ENCODE measurements around the gene SESN1. TPM values are rescaled to one million over a fixed set of nuclear protein-coding genes. Genes with fewer than 3 reads are reported as not detected.

The SESN1 gene
- polyA plus RNA-seq, 3 donors, result 1.8 to 21.0 (median 3.1) TPM

DNA sequence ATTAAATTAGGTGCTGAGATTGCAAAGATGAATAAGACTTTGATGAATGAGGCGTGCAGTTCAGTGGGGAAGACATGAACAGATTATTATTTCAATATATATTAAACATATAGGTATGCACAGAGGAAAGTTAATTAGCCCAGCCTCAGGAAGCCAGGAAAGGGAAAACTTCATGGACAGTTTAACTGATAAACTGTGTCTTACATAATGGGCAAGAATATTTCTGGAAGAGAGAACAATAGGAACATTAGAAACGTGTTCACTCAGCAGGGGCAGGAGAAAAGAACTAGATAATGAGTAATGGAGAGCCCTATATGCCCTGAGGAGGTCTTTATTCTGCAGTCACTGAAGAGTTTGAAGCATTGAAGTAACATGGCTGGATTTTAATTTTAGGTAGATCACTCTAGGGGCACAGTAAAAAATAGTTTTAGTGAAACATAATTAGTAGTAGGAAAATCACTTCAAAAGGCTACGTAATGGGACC, 24.3 kb upstream of the SESN1 start:
- Histone ChIP-seq H4K20me1 (ENCODE audit: insufficient read depth, low read length) (no peaks in the 10 kb centered on the region), H3K9ac (ENCODE audit: insufficient read depth, low read length, poor library complexity, severe bottlenecking) (no peak overlapping the region), H3K79me2 (ENCODE audit: insufficient read depth, low read length) (peaks cover 32% of the 10 kb centered on the region), H3K9me3 (replicated peaks in 1 of 2; ENCODE audit: control insufficient read depth in 1 of 2, insufficient read depth in 1 of 2, low read length in 2 of 2) (no peaks in the 10 kb centered on the region), H3K27me3 (ENCODE audit: control insufficient read depth in 2 of 2, insufficient read depth in 2 of 2, low read length in 2 of 2) (no peaks in the 10 kb centered on the region), H3K4me3 (replicated peaks in 1 of 3; ENCODE audit: low read depth in 2 of 3, low read length in 3 of 3) (no peak overlapping the region), H3K4me1 (ENCODE audit: control insufficient read depth in 1 of 2, insufficient read depth in 2 of 2, low read length in 2 of 2) (peaks cover 16 to 28% of the 10 kb centered on the region in 2 donors), H3K27ac (ENCODE audit: low read depth in 1 of 2, low read length in 2 of 2) (no peak overlapping the region), H2AFZ (ENCODE audit: insufficient read depth, low read depth, low read length, poor library complexity, severe bottlenecking) (no peak overlapping the region), H3K36me3 (replicated peaks in 1 of 2; ENCODE audit: control insufficient read depth in 1 of 2, insufficient read depth in 2 of 2, low read length in 2 of 2) (no peaks in the 10 kb centered on the region), H3K4me2 (replicated peaks; ENCODE audit: extremely low read depth, low read length, poor library complexity, severe bottlenecking) (no peak overlapping the region)
- Mint-ChIP-seq H3K4me3 (no peak overlapping the region), H3K27me3 (ENCODE audit: low read depth in 3 of 3) (peaks cover 0 to 2% (median 2%) of the 10 kb centered on the region in 3 donors), H3K27ac (no peak overlapping the region), H3K9me3 (no peaks in the 10 kb centered on the region), H3K36me3 (peaks cover 0 to 3% of the 10 kb centered on the region in 2 donors), H3K4me1 (peaks cover 29% of the 10 kb centered on the region)
- intact Hi-C loops (cut with micrococcal nuclease), result no loop called here
- WGBS (ENCODE audit: insufficient coverage), result 92% methylated on average over 2 of the region's 3 CpGs
- TF ChIP-seq, protein P1, sequence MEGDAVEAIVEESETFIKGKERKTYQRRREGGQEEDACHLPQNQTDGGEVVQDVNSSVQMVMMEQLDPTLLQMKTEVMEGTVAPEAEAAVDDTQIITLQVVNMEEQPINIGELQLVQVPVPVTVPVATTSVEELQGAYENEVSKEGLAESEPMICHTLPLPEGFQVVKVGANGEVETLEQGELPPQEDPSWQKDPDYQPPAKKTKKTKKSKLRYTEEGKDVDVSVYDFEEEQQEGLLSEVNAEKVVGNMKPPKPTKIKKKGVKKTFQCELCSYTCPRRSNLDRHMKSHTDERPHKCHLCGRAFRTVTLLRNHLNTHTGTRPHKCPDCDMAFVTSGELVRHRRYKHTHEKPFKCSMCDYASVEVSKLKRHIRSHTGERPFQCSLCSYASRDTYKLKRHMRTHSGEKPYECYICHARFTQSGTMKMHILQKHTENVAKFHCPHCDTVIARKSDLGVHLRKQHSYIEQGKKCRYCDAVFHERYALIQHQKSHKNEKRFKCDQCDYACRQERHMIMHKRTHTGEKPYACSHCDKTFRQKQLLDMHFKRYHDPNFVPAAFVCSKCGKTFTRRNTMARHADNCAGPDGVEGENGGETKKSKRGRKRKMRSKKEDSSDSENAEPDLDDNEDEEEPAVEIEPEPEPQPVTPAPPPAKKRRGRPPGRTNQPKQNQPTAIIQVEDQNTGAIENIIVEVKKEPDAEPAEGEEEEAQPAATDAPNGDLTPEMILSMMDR (IDR thresholded peaks at IDR 0.05), result no peak
- no peak for DNase-seq

DNA sequence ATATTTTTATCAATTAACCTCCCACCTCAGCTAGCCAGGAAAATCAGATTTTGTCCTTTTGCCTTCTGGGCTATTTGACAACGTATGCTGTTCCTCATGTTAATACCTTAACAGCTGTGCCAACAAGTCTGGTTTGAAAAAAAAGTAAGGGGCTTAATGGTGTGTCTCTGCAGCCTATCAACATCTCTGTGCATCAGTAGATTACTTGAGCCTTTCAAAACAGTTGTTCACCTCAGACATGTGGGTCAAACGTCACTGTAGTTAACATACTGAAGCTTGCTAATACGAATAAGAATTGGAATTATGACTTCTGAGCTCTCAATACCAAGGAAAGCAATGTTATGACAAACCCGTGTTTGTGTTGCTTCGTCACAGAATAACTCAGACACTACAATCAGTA, 23.7 kb upstream of the SESN1 start:
- Histone ChIP-seq H3K27ac (ENCODE audit: low read depth in 1 of 2, low read length in 2 of 2) (no peak overlapping the region), H3K4me3 (replicated peaks in 1 of 3; ENCODE audit: low read depth in 2 of 3, low read length in 3 of 3) (no peak overlapping the region), H4K20me1 (ENCODE audit: insufficient read depth, low read length) (no peaks in the 10 kb centered on the region), H3K4me2 (replicated peaks; ENCODE audit: extremely low read depth, low read length, poor library complexity, severe bottlenecking) (no peak overlapping the region), H2AFZ (ENCODE audit: insufficient read depth, low read depth, low read length, poor library complexity, severe bottlenecking) (no peak overlapping the region), H3K9me3 (replicated peaks in 1 of 2; ENCODE audit: control insufficient read depth in 1 of 2, insufficient read depth in 1 of 2, low read length in 2 of 2) (no peaks in the 10 kb centered on the region), H3K9ac (ENCODE audit: insufficient read depth, low read length, poor library complexity, severe bottlenecking) (no peak overlapping the region), H3K4me1 (ENCODE audit: control insufficient read depth in 1 of 2, insufficient read depth in 2 of 2, low read length in 2 of 2) (peaks cover 16 to 28% of the 10 kb centered on the region in 2 donors), H3K79me2 (ENCODE audit: insufficient read depth, low read length) (peaks cover 27% of the 10 kb centered on the region), H3K36me3 (replicated peaks in 1 of 2; ENCODE audit: control insufficient read depth in 1 of 2, insufficient read depth in 2 of 2, low read length in 2 of 2) (no peaks in the 10 kb centered on the region), H3K27me3 (ENCODE audit: control insufficient read depth in 2 of 2, insufficient read depth in 2 of 2, low read length in 2 of 2) (no peaks in the 10 kb centered on the region)
- no peak overlapping the region for H3K4me3 Mint-ChIP-seq
- H3K27ac Mint-ChIP-seq, result peak overlapping the region in 1 of 7 donors; percentile 12
- H3K9me3 Mint-ChIP-seq, result no peaks in the 10 kb centered on the region
- no peak for DNase-seq
- peaks cover 29% of the 10 kb centered on the region for H3K4me1 Mint-ChIP-seq
- 100% methylated on average over 2 of the region's 5 CpGs for WGBS (ENCODE audit: insufficient coverage)
- TF ChIP-seq, protein P1 (IDR thresholded peaks at IDR 0.05), result no peak
- intact Hi-C loops (cut with micrococcal nuclease), result no loop called here
- H3K36me3 Mint-ChIP-seq, result no peaks in the 10 kb centered on the region
- H3K27me3 Mint-ChIP-seq (ENCODE audit: low read depth in 3 of 3), result peaks cover 0 to 2% (median 2%) of the 10 kb centered on the region in 3 donors
